Activated CD4-positive, CD25-positive, alpha-beta regulatory T cell treated with anti-CD3 and anti-CD28 coated beads, Interleukin-2, amount 50 U/mL, for 72 hours (primary cell): ENCODE data around the gene STK39.

Experiments used
- DNase-seq: peaks from one replicate; pipeline ENCODE4 v3.0.0; 2021

Gene STK39

GRCh38 chr2:168180914-168181313, 66.5 kb downstream of the STK39 start:
- DNase-seq: no peak

- DNase-seq: no peak
Measured at GRCh38 chr2:168180483-168180882, 66.9 kb downstream of the STK39 start.

GRCh38 chr2:168179592-168179991, 67.8 kb downstream of the STK39 start:
- no peak for DNase-seq

GRCh38 chr2:168178520-168179324, 68.7 kb downstream of the STK39 start:
- DNase-seq: no peak

GRCh38 chr2:168176402-168176801, 71.0 kb downstream of the STK39 start:
- DNase-seq: no peak

GRCh38 chr2:168175469-168175868, 71.9 kb downstream of the STK39 start:
- no peak for DNase-seq

GRCh38 chr2:168174756-168175155, 72.6 kb downstream of the STK39 start:
- no peak for DNase-seq

GRCh38 chr2:168172071-168172470, 75.3 kb downstream of the STK39 start:
- DNase-seq: no peak

- no peak for DNase-seq
Measured at GRCh38 chr2:168171059-168171762, 76.2 kb downstream of the STK39 start.

- DNase-seq: no peak
Measured at GRCh38 chr2:168169097-168169745, 78.2 kb downstream of the STK39 start.

- no peak for DNase-seq
Measured at GRCh38 chr2:168167511-168168263, 79.7 kb downstream of the STK39 start.

GRCh38 chr2:168166902-168167510, 80.4 kb downstream of the STK39 start:
- no peak for DNase-seq

GRCh38 chr2:168165985-168166901, 81.2 kb downstream of the STK39 start:
- DNase-seq: no peak

- no peak for DNase-seq
Measured at GRCh38 chr2:168165397-168165796, 82.0 kb downstream of the STK39 start.

GRCh38 chr2:168160897-168161296, 86.5 kb downstream of the STK39 start:
- no peak for DNase-seq

GRCh38 chr2:168159754-168160585, 87.4 kb downstream of the STK39 start:
- DNase-seq: no peak

GRCh38 chr2:168158586-168158985, 88.8 kb downstream of the STK39 start:
- DNase-seq: no peak

- no peak for DNase-seq
Measured at GRCh38 chr2:168157926-168158325, 89.5 kb downstream of the STK39 start.

- no peak for DNase-seq
Measured at GRCh38 chr2:168157070-168157469, 90.3 kb downstream of the STK39 start.

- no peak for DNase-seq
Measured at GRCh38 chr2:168156661-168157060, 90.7 kb downstream of the STK39 start.

- no peak for DNase-seq
Measured at GRCh38 chr2:168155680-168156079, 91.7 kb downstream of the STK39 start.
